Middle frontal gyrus (tissue), 1 donor: ENCODE measurements around the gene ATG7.
A peak's percentile ranks its signal among the peaks of the same experiment; 100 is the strongest.

ENCODE experiments used
- DNase-seq: peaks from one replicate; pipeline ENCODE4 v3.0.0-alpha.2; 2015; ENCODE audit warnings: low spot score; ENCODE audit errors: extremely low spot score

Gene ATG7

GRCh38 chr3:11290743-11291680 lies 18.8 kb downstream of the ATG7 start:
- DNase-seq, result no peak

GRCh38 chr3:11291808-11292207 lies 19.6 kb downstream of the ATG7 start:
- DNase-seq, result no peak

- no peak for DNase-seq
Observed at GRCh38 chr3:11297126-11297525, 24.9 kb downstream of the ATG7 start.

GRCh38 chr3:11300970-11301369 lies 28.8 kb downstream of the ATG7 start:
- no peak for DNase-seq

- DNase-seq, result no peak
Observed at GRCh38 chr3:11302444-11302843, 30.2 kb downstream of the ATG7 start.

GRCh38 chr3:11304175-11304574 lies 32.0 kb downstream of the ATG7 start:
- DNase-seq, result no peak

- DNase-seq, result no peak
Observed at GRCh38 chr3:11305509-11305908, 33.3 kb downstream of the ATG7 start.

- DNase-seq, result no peak
Observed at GRCh38 chr3:11306817-11307589, 34.8 kb downstream of the ATG7 start.

- DNase-seq, result no peak
Observed at GRCh38 chr3:11307830-11308432, 35.7 kb downstream of the ATG7 start.

GRCh38 chr3:11310258-11310657 lies 38.1 kb downstream of the ATG7 start:
- no peak for DNase-seq

- no peak for DNase-seq
Observed at GRCh38 chr3:11312166-11312565, 40.0 kb downstream of the ATG7 start.

- DNase-seq, result no peak
Observed at GRCh38 chr3:11317300-11317699, 45.1 kb downstream of the ATG7 start.

GRCh38 chr3:11322931-11323330 lies 50.7 kb downstream of the ATG7 start:
- DNase-seq, result no peak

- DNase-seq, result no peak
Observed at GRCh38 chr3:11323813-11324212, 51.6 kb downstream of the ATG7 start.

- DNase-seq, result no peak
Observed at GRCh38 chr3:11327619-11328018, 55.4 kb downstream of the ATG7 start.

- no peak for DNase-seq
Observed at GRCh38 chr3:11328196-11328945, 56.2 kb downstream of the ATG7 start.

GRCh38 chr3:11329777-11330176 lies 57.6 kb downstream of the ATG7 start:
- DNase-seq, result no peak

- no peak for DNase-seq
Observed at GRCh38 chr3:11331101-11331500, 58.9 kb downstream of the ATG7 start.

GRCh38 chr3:11335056-11335608 lies 62.9 kb downstream of the ATG7 start:
- DNase-seq, result peak; percentile 69

GRCh38 chr3:11339541-11339940 lies 67.3 kb downstream of the ATG7 start:
- no peak for DNase-seq

GRCh38 chr3:11346416-11346815 lies 74.2 kb downstream of the ATG7 start:
- DNase-seq, result no peak
